Testis (tissue), 3 donors: ENCODE results near the gene PLPP2. TPM values are rescaled to one million over a fixed set of nuclear protein-coding genes. Genes with fewer than 3 reads are reported as not detected.

ENCODE experiments used
- DNase-seq: peaks from one replicate; pipeline ENCODE4 v3.0.0-alpha.2; 2019
- H3K27ac ChIP-seq, 2 donors: fragments of 200-600 bp; sonication (generic); one replicate each; pipeline ENCODE4 v1.5.1; 2019
- H3K27me3 ChIP-seq: fragments of 200-600 bp; sonication (generic); one replicate; pipeline ENCODE4 v1.5.1; 2019
- H3K36me3 ChIP-seq: fragments of 200-600 bp; sonication (generic); one replicate; pipeline ENCODE4 v1.5.1; 2017; ENCODE audit warnings: low read depth; ENCODE audit errors: missing control alignments
- H3K4me1 ChIP-seq: fragments of 200-600 bp; sonication (generic); one replicate; pipeline ENCODE4 v1.5.1; 2019
- H3K4me3 ChIP-seq, 2 donors: fragments of 200-600 bp; sonication (generic); one replicate each; pipeline ENCODE4 v1.5.1; 2017 to 2019
- H3K9me3 ChIP-seq: fragments of 200-600 bp; sonication (generic); one replicate; pipeline ENCODE4 v1.5.1; 2017
- POLR2A ChIP-seq: fragments of 450-650 bp; IDR thresholded peaks from one replicate; pipeline ENCODE4 v1.6.1; 2017; ENCODE audit warnings: antibody characterized with exemption, mild to moderate bottlenecking, moderate library complexity
- WGBS, 2 donors: methylation state at CpG; one replicate each; pipeline ENCODE4 v1.1.5; 2018; 5-methylcytosine and 5-hydroxymethylcytosine counted together
- intact Hi-C: fragments of 100-400 bp; cut with DNase I; formaldehyde crosslinking; loops from one replicate; pipeline ENCODE4 v1.15.1; 2023; ENCODE audit warnings: low total_unique reads
- polyA plus RNA-seq: library from polyadenylated mRNA; stranded (reverse); fragments of 350-450 nt; fragmentation: Illumina TruSeq; extraction: RNeasy Lipid Tissue Mini Kit (QIAGEN cat#74804); gene quantifications from one replicate; pipeline ENCODE4 v1.2.3, GENCODE V29; 2014; ENCODE audit warnings: low read depth, low replicate concordance; ENCODE audit not compliant: insufficient read depth
- total RNA-seq, 2 donors: library from RNA; depleted of rRNA; stranded (reverse); fragments of >200 nt; gene quantifications; one replicate each; pipeline ENCODE4 v1.2.3, GENCODE V29; 2016
- TF ChIP-seq, protein P1 (sequence below), 3 experiments: fragments of 450-650 bp in 2 of 3; fragments of 200-600 bp in 1 of 3; sonication (generic) in 1 of 3; IDR thresholded peaks; one replicate each; pipeline ENCODE4 v1.5.1; 2016 to 2019; ENCODE audit warnings: antibody characterized with exemption in 3 of 3, mild to moderate bottlenecking in 2 of 3, moderate library complexity in 1 of 3

PLPP2 gene
- total and polyA plus RNA-seq, 3 donors from 2014 or later = 12.0 to 21.4 (median 18.1) TPM

- Histone ChIP-seq H3K27ac (no peak overlapping the region), H3K36me3 (no peaks in the 10 kb centered on the region), H3K4me1 (no peaks in the 10 kb centered on the region), H3K9me3 (no peaks in the 10 kb centered on the region), H3K4me3 (no peak overlapping the region), H3K27me3 (no peaks in the 10 kb centered on the region)
- intact Hi-C loops = no loop called here
- 91 to 92% methylated on average over 42 to 43 of the region's 43 CpGs for WGBS, 2 donors
- no peak for DNase-seq
- TF ChIP-seq, protein P1, sequence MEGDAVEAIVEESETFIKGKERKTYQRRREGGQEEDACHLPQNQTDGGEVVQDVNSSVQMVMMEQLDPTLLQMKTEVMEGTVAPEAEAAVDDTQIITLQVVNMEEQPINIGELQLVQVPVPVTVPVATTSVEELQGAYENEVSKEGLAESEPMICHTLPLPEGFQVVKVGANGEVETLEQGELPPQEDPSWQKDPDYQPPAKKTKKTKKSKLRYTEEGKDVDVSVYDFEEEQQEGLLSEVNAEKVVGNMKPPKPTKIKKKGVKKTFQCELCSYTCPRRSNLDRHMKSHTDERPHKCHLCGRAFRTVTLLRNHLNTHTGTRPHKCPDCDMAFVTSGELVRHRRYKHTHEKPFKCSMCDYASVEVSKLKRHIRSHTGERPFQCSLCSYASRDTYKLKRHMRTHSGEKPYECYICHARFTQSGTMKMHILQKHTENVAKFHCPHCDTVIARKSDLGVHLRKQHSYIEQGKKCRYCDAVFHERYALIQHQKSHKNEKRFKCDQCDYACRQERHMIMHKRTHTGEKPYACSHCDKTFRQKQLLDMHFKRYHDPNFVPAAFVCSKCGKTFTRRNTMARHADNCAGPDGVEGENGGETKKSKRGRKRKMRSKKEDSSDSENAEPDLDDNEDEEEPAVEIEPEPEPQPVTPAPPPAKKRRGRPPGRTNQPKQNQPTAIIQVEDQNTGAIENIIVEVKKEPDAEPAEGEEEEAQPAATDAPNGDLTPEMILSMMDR (IDR thresholded peaks at IDR 0.05) = no peak
- no peak for TF ChIP-seq POLR2A
These were observed 14.3 kb upstream of the PLPP2 start for GRCh38 chr19:305240-306150.

DNA sequence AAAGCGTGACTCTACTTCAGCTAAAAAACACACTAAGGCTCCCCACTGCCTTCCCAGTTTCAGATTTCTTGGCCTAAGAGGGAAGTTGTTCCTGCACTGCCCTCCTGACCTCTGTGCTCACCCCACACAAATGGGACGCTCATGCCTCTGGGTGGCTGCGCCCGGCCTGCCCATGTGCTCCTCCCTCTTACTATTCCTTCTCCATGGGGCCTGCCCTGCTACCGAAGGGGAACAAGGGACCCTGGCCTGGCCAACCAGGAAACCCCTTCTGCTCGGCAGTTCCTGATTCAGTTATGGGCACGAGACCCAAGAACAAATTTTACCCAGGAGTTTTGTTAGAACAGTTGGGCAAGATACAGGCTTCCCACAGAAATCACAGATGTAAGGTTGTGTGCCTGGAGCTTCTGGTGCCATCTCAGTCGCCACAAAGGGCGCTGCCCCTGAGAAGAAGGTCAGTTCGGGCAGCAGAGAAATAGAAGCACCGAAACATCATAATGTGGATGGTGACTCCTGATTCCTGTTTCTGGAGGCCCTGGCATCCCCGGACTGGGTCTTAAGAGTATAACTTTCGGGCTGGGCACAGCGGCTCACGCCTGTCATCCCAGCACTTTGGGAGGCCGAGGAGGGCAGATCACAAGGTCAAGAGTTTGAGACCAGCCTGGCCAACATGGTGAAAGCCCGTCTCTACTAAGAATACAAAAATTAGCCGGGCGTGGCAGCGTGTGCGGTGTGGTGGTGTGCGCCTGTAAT is 5.4 kb upstream of the PLPP2 start:
- no peaks in the 10 kb centered on the region for H3K27me3 ChIP-seq
- intact Hi-C loops = no loop called here
- H3K27ac ChIP-seq = no peak overlapping the region
- no peak for DNase-seq
- H3K36me3 ChIP-seq = no peaks in the 10 kb centered on the region
- no peak for TF ChIP-seq POLR2A
- TF ChIP-seq, protein P1 (IDR thresholded peaks at IDR 0.05) = no peak
- no peaks in the 10 kb centered on the region for H3K9me3 ChIP-seq
- WGBS, 2 donors = 91% methylated on average over 22 of the region's 22 CpGs
- peaks cover 11% of the 10 kb centered on the region for H3K4me1 ChIP-seq
- no peak overlapping the region for H3K4me3 ChIP-seq

DNA sequence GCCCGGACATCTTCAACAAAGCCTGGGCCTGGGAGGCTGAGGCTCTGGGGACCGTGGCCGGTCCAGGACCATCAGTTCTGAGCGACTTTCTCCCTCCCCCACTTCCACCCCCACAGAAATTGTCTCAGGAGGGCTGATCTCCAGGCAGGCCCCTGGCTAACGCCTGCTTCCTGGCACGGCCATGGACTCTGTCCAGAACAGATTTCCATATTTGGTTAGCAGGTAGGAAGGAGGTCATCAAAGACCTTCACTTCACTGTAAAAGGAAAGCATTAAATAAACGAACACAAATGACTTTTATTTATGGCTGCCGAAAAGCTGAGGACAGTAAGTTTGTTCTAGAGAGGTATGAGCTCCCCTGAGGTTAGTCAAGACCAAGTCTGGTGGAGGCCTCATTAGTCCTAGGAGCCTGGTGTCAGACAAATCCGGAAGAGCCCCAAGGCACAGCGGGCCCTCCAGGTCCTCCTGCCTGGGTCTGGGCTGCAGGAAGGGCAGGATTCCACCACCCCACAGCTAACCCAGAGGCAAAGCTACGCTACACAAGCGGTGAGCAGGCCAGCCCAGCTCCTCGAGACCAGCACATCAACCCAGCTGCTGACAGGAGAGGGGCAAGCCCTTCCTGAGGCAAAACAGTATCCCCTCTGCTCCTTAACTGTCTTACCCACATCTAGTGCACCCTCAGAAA is 4.6 kb upstream of the PLPP2 start:
- Histone ChIP-seq H3K4me3 (no peak overlapping the region), H3K4me1 (peaks cover 11% of the 10 kb centered on the region), H3K27ac (no peak overlapping the region), H3K27me3 (no peaks in the 10 kb centered on the region), H3K36me3 (no peaks in the 10 kb centered on the region), H3K9me3 (no peaks in the 10 kb centered on the region)
- TF ChIP-seq POLR2A = no peak
- TF ChIP-seq, protein P1 (IDR thresholded peaks at IDR 0.05) = no peak
- WGBS, 2 donors = 69 to 72% methylated on average over 10 to 13 of the region's 13 CpGs
- intact Hi-C loops = no loop called here
- DNase-seq = no peak

DNA sequence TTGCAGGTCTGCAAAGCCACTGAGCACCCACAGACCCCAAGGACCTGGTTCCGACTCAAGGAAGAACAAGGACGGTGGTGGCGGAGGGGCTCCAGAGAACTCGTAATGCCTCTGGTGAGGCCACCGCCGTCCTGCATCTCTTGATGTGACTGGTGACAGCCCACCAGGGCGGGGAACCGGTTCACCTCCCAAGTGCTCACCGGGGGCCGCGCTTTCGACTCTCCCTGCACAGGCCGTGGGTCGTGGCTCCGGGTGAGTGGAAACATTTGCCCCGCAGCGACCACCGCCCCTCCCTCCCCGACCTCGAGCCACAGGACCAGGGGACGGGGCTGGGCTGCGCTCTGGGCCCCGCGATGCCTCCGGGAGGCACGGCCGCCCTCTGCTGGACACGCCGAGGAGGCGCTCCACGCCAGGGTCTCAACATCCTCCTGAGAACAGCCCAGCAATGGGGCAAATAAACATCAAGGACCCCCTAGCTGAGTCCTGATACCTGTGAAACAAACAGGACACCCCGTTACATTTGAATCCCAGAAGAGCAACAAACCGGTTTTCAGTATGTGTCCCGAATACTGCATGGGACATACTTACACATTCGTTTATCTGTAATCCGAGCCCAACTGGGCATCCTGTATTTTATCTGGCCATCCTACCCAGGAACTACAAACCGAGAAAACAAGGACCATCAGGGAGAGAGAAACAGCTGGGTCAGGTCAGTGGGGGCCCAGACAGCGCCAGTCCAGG is 3.9 kb upstream of the PLPP2 start:
- peaks cover 11% of the 10 kb centered on the region for H3K4me1 ChIP-seq
- intact Hi-C loops = no loop called here
- WGBS, 2 donors = 37 to 55% methylated on average over 14 to 38 of the region's 38 CpGs
- H3K27ac ChIP-seq = no peak overlapping the region
- no peaks in the 10 kb centered on the region for H3K36me3 ChIP-seq
- no peaks in the 10 kb centered on the region for H3K9me3 ChIP-seq
- no peak for DNase-seq
- H3K4me3 ChIP-seq = no peak overlapping the region
- H3K27me3 ChIP-seq = no peaks in the 10 kb centered on the region
- TF ChIP-seq, protein P1 (IDR thresholded peaks at IDR 0.05) = peak in 2 of 3 experiments; percentile 21 to 53
- TF ChIP-seq POLR2A = no peak
